ENCODE data around the gene PPM1E. TPM values are rescaled to one million over a fixed set of nuclear protein-coding genes. Genes with fewer than 3 reads are reported as not detected.
"Not testable (repeated sequence)": the region's sequence is repeated elsewhere in the genome, so short reads cannot be mapped to it uniquely, and the experiment has no call there.

The PPM1E gene
- total RNA-seq, 4 donors from 2014 or later, result under 0.01 to 0.42 TPM; not detected in 2

DNA sequence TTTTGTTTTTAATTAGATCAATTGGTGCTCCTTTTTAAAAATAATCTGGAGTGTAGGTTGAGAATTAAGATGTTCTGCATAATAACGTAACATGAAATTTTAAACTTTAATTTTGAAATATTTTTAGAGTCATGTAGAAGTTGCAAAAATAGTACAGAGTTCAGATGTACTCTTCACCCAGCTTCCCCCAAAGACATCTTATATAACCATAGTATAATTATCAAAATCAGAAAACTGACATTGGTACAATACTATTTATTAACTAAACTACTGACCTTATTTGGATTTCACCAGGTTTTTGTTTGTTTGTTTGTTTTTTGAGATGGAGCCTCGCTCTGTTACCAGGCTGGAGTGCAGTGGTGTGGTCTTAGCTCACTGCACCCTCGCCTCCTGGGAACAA is 76.9 kb downstream of the PPM1E start:
- H3K4me1 ChIP-seq, result no peaks in the 10 kb centered on the region
- H3K27me3 ChIP-seq, result no peaks in the 10 kb centered on the region
- WGBS, 2 donors, result 93 to 94% methylated on average over 3 of the region's 3 CpGs
- TF ChIP-seq, protein P1, sequence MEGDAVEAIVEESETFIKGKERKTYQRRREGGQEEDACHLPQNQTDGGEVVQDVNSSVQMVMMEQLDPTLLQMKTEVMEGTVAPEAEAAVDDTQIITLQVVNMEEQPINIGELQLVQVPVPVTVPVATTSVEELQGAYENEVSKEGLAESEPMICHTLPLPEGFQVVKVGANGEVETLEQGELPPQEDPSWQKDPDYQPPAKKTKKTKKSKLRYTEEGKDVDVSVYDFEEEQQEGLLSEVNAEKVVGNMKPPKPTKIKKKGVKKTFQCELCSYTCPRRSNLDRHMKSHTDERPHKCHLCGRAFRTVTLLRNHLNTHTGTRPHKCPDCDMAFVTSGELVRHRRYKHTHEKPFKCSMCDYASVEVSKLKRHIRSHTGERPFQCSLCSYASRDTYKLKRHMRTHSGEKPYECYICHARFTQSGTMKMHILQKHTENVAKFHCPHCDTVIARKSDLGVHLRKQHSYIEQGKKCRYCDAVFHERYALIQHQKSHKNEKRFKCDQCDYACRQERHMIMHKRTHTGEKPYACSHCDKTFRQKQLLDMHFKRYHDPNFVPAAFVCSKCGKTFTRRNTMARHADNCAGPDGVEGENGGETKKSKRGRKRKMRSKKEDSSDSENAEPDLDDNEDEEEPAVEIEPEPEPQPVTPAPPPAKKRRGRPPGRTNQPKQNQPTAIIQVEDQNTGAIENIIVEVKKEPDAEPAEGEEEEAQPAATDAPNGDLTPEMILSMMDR (IDR thresholded peaks at IDR 0.05), result no peak
- TF ChIP-seq POLR2A (IDR thresholded peaks at IDR 0.05) (no peak), EP300 (IDR thresholded peaks at IDR 0.05) (no peak)
- H3K36me3 ChIP-seq, result no peaks in the 10 kb centered on the region
- peaks cover 0 to 30% (median 0%) of the 10 kb centered on the region in 4 donors for H3K9me3 ChIP-seq
- H3K4me3 ChIP-seq, result no peak overlapping the region
- no peak for DNase-seq (ENCODE audit: low spot score in 2 of 2)
- H3K27ac ChIP-seq, result no peak overlapping the region

DNA sequence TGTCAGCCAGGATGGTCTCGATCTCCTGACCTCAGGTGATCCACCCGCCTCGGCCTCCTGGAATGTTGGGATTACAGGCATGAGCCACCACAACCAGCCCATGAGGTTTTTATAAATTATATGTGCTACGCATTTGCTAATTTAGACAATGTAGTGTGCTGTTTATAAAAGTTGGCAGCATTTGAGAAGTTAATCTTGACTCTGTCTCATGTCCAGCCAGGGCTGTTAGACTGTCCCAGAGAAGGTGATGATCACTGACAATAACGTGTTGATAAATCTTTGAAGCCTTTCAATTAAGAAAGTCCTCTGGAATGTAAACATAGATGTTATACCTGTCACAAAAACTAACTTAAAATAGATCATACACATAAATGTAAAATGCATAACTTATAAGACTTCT is 82.0 kb downstream of the PPM1E start:
- 90 to 94% methylated on average over 5 of the region's 5 CpGs for WGBS, 2 donors
- Histone ChIP-seq H3K36me3 (no peaks in the 10 kb centered on the region), H3K27ac (no peak overlapping the region), H3K9me3 (peaks cover 0 to 3% (median 0%) of the 10 kb centered on the region in 4 donors), H3K27me3 (no peaks in the 10 kb centered on the region), H3K4me3 (no peak overlapping the region), H3K4me1 (no peaks in the 10 kb centered on the region)
- DNase-seq (ENCODE audit: low spot score in 2 of 2), result no peak
- TF ChIP-seq EP300 (IDR thresholded peaks at IDR 0.05), result no peak
- no peak for TF ChIP-seq POLR2A (IDR thresholded peaks at IDR 0.05)
- TF ChIP-seq, protein P1 (IDR thresholded peaks at IDR 0.05), result no peak

GRCh38 chr17:58840820-58841612 is 85.4 kb downstream of the PPM1E start:
- H3K4me1 ChIP-seq, result no peaks in the 10 kb centered on the region
- no peaks in the 10 kb centered on the region for H3K36me3 ChIP-seq
- WGBS, 2 donors, result 67 to 72% methylated on average over 4 of the region's 4 CpGs
- no peak for DNase-seq (ENCODE audit: low spot score in 2 of 2)
- TF ChIP-seq, protein P1 (IDR thresholded peaks at IDR 0.05), result no peak
- TF ChIP-seq POLR2A (IDR thresholded peaks at IDR 0.05) (no peak), EP300 (IDR thresholded peaks at IDR 0.05) (no peak)
- H3K27me3 ChIP-seq, result no peaks in the 10 kb centered on the region
- no peak overlapping the region for H3K4me3 ChIP-seq
- H3K9me3 ChIP-seq, result peaks cover 0 to 3% (median 0%) of the 10 kb centered on the region in 4 donors
- H3K27ac ChIP-seq, result no peak overlapping the region

- peaks cover 0 to 10% (median 0%) of the 10 kb centered on the region in 4 donors for H3K9me3 ChIP-seq
- not testable (repeated sequence) for H3K27ac ChIP-seq; H3K4me1 ChIP-seq; DNase-seq (ENCODE audit: low spot score in 2 of 2); H3K4me3 ChIP-seq; H3K27me3 ChIP-seq; H3K36me3 ChIP-seq
- 79 to 84% methylated on average over 3 of the region's 3 CpGs for WGBS, 2 donors
Measured at GRCh38 chr17:58846413-58846812, 90.8 kb downstream of the PPM1E start.

DNA sequence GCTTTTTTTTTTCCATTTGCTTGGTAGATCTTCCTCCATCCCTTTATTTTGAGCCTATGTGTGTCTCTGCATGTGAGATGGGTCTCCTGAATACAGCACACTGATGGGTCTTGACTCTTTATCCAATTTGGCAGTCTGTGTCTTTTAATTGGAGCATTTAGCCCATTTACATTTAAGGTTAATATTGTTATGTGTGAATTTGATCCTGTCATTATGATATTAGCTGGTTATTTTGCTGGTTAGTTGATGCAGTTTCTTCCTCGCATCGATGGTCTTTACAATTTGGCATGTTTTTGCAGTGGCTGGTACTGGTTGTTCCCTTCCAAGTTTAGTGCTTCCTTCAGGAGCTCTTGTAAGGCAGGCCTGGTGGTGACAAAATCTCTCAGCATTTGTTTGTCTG is 94.5 kb downstream of the PPM1E start:
- not testable (repeated sequence) for DNase-seq (ENCODE audit: low spot score in 2 of 2); H3K4me3 ChIP-seq; H3K27me3 ChIP-seq; H3K27ac ChIP-seq; H3K4me1 ChIP-seq; H3K36me3 ChIP-seq
- WGBS, 2 donors, result 96 to 99% methylated on average over 2 of the region's 2 CpGs
- peaks cover 0 to 21% (median 0%) of the 10 kb centered on the region in 4 donors for H3K9me3 ChIP-seq

DNA sequence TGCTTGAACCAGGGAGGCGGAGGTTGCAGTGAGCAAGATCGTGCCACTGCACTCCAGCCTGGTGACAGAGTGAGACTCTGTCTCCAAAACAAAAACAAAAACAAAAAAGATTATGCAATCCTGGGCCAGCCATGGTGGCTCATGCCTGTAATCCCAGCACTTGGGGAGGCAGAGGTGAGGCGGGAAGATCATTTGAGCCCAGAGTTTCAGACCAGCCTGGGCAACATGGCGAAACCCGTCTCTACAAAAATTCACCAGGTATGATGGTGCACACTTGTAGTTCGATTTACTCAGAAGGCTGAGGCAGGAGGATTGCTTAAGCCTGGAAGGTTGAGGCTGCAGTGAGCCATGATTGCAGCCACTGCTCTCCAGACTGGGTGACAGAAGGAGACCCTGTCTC is 109.6 kb downstream of the PPM1E start:
- Histone ChIP-seq H3K36me3 (no peaks in the 10 kb centered on the region), H3K27ac (no peak overlapping the region), H3K4me1 (no peaks in the 10 kb centered on the region), H3K4me3 (no peak overlapping the region), H3K9me3 (peaks cover 0 to 11% (median 0%) of the 10 kb centered on the region in 4 donors), H3K27me3 (no peaks in the 10 kb centered on the region)
- no peak for DNase-seq (ENCODE audit: low spot score in 2 of 2)
- no peak for TF ChIP-seq POLR2A (IDR thresholded peaks at IDR 0.05)
- TF ChIP-seq EP300 (IDR thresholded peaks at IDR 0.05), result no peak
- TF ChIP-seq, protein P1 (IDR thresholded peaks at IDR 0.05), result no peak
- WGBS, 2 donors, result 85 to 87% methylated on average over 6 of the region's 6 CpGs
